ENCODE measurements around the gene EDIL3.
"Not testable (repeated sequence)": the region's sequence is repeated elsewhere in the genome, so short reads cannot be mapped to it uniquely, and the experiment has no call there.

Gene EDIL3

GRCh38 chr5:84299959-84300358 lies 84.7 kb downstream of the EDIL3 start:
- DNase-seq (ENCODE audit: low read depth): no peak
- no peak overlapping the region for H3K4me3 ChIP-seq (ENCODE audit: low read depth, low read length)
- no peak for TF ChIP-seq CTCF (conservative IDR thresholded peaks at IDR 0.05; ENCODE audit: low read depth, low read length)

GRCh38 chr5:84298628-84299027 lies 86.1 kb downstream of the EDIL3 start:
- no peak overlapping the region for H3K4me3 ChIP-seq (ENCODE audit: low read depth, low read length)
- no peak for TF ChIP-seq CTCF (conservative IDR thresholded peaks at IDR 0.05; ENCODE audit: low read depth, low read length)
- no peak for DNase-seq (ENCODE audit: low read depth)

GRCh38 chr5:84297641-84298040 lies 87.0 kb downstream of the EDIL3 start:
- not testable (repeated sequence) for DNase-seq (ENCODE audit: low read depth); H3K4me3 ChIP-seq (ENCODE audit: low read depth, low read length)

- H3K4me3 ChIP-seq (ENCODE audit: low read depth, low read length): no peak overlapping the region
- no peak for DNase-seq (ENCODE audit: low read depth)
Measured at GRCh38 chr5:84292788-84293653, 91.7 kb downstream of the EDIL3 start.

GRCh38 chr5:84292000-84292642 lies 92.6 kb downstream of the EDIL3 start:
- DNase-seq (ENCODE audit: low read depth): no peak
- no peak overlapping the region for H3K4me3 ChIP-seq (ENCODE audit: low read depth, low read length)
- TF ChIP-seq CTCF (conservative IDR thresholded peaks at IDR 0.05; ENCODE audit: low read depth, low read length): no peak

More at GRCh38 chr5:84292788-84293653, 91.7 kb downstream of the EDIL3 start:
- no peak for TF ChIP-seq CTCF (conservative IDR thresholded peaks at IDR 0.05; ENCODE audit: low read depth, low read length)

DNA sequence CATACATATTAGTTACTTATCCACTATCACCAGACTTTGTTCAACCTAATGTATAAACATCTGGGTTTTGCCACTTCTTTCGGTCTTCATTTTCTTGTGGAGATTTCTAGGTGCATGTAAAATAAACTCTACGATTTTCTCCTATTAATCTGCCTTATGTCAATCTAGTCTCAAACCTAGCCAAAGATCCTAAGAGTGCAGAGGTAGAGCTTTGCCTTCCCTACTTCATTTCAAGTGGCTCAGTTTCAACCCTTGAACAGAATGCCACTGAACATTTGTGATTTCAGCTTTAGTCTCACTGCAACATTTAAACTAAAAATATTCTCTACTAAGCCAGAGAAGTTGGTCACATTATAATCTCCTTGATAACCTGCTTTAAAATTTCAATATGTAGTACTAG lies 94.0 kb downstream of the EDIL3 start:
- no peak for DNase-seq (ENCODE audit: low read depth)
- TF ChIP-seq CTCF (conservative IDR thresholded peaks at IDR 0.05; ENCODE audit: low read depth, low read length): no peak
- H3K4me3 ChIP-seq (ENCODE audit: low read depth, low read length): no peak overlapping the region

DNA sequence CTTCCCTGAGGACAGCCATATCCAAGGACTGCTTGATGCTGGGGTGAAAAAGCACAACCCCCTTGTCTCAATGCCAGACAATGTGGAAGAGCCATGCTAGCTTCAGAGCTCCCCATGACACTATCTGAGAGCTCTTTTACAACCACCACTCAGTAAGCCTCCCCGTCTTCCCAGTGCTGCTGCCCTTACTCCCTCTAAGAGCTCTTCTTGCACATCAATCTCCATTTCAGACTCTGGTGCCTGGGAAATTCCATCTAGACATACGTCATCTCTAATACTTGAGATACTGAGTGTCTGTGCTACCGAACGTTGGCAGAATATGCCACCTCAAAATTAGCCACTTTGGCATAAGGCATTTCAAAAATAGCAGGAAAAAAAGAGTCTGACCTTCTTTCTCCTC lies 94.5 kb downstream of the EDIL3 start:
- peak; percentile 46 for DNase-seq (ENCODE audit: low read depth)
- no peak for TF ChIP-seq CTCF (conservative IDR thresholded peaks at IDR 0.05; ENCODE audit: low read depth, low read length)
- H3K4me3 ChIP-seq (ENCODE audit: low read depth, low read length): no peak overlapping the region
